Ascending aorta (tissue), 2 donors: Measurements from ENCODE around the gene SLFN5. TPM values are rescaled to one million over a fixed set of nuclear protein-coding genes. Genes with fewer than 3 reads are reported as not detected.
"Not testable (repeated sequence)": the region's sequence is repeated elsewhere in the genome, so short reads cannot be mapped to it uniquely, and the experiment has no call there.

ENCODE experiments used
- DNase-seq, 2 donors: peaks; one replicate each; pipeline ENCODE4 v3.0.0-alpha.2; 2019; ENCODE audit warnings: low spot score in 2 of 2
- H3K27ac ChIP-seq, 2 donors: fragments of 200-600 bp; sonication (generic); one replicate each; pipeline ENCODE4 v1.5.1; 2016 to 2017; ENCODE audit warnings: mild to moderate bottlenecking in 1 of 2
- H3K27me3 ChIP-seq: fragments of 200-600 bp; sonication (generic); one replicate; pipeline ENCODE4 v1.5.1; 2017
- H3K36me3 ChIP-seq, 2 donors: fragments of 200-600 bp; sonication (generic); one replicate each; pipeline ENCODE4 v1.5.1; 2016
- H3K4me1 ChIP-seq, 2 donors: fragments of 200-600 bp; sonication (generic); one replicate each; pipeline ENCODE4 v1.5.1; 2016 to 2017; ENCODE audit warnings: mild to moderate bottlenecking in 1 of 2
- H3K4me3 ChIP-seq, 2 donors: fragments of 200-600 bp; sonication (generic); one replicate each; pipeline ENCODE4 v1.5.1; 2016 to 2017; ENCODE audit warnings: mild to moderate bottlenecking in 1 of 2
- H3K9me3 ChIP-seq, 2 donors: fragments of 200-600 bp; sonication (generic); one replicate each; pipeline ENCODE4 v1.5.1; 2016
- CTCF ChIP-seq, 3 experiments: fragments of 200-600 bp in 2 of 3; fragments of 450-650 bp in 1 of 3; sonication (generic) in 2 of 3; IDR thresholded peaks; one replicate each; pipeline ENCODE4 v1.5.1; 2016 to 2019; ENCODE audit warnings: antibody characterized with exemption in 3 of 3, mild to moderate bottlenecking in 1 of 3, moderate library complexity in 1 of 3
- intact Hi-C: fragments of 100-400 bp; cut with DNase I; formaldehyde crosslinking; loops from one replicate; pipeline ENCODE4 v1.15.1; 2023
- total RNA-seq: library from RNA; depleted of rRNA; stranded (reverse); fragments of >200 nt; gene quantifications from one replicate; pipeline ENCODE4 v1.1.0, GENCODE V29; 2016

SLFN5 gene
- total RNA-seq, 1 donor from 2014 or later: 13.0 TPM

DNA sequence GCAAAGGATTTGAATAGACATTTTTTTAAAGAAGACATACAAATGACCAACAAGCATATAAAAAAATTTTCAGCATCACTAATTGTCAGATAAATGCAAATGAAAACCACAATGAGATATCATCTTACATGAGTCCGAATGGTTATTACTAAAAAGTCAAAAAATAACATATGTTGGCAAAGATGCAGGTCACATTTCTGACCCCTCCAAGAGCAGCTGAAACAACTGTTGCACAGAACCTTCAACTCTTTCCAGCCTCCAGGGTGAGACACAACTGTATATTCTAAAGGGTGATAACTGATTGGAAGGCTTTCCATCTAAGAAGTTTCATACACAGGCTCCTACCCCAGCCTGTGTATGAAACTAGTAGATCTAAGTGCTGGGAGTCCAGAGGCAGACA is 51.9 kb downstream of the SLFN5 start:
- Histone ChIP-seq H3K4me3 (no peak overlapping the region), H3K27me3 (no peaks in the 10 kb centered on the region), H3K4me1 (no peaks in the 10 kb centered on the region), H3K36me3 (no peaks in the 10 kb centered on the region), H3K27ac (no peak overlapping the region), H3K9me3 (no peaks in the 10 kb centered on the region)
- no peak for TF ChIP-seq CTCF (IDR thresholded peaks at IDR 0.05)
- no peak for DNase-seq
- intact Hi-C loops: no loop called here

DNA sequence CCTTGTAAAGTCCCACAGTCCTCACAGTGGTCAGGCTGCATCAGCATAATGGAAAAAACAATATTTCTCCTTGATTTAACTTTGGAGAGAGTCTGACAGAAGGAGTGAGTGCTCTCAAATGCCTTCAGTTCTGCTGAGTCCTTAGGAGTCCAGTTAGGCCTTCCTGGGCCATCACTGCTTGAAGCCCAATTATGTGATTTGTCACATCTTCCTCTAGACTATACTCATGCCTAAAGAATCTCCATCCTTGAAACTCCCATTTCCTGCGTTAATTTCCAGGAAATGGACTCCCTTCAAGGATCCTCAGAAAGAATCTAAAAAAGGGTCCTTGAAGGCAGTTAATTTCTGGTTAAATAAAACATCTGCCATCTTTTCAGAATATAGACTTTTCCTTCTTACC is 52.8 kb downstream of the SLFN5 start:
- Histone ChIP-seq H3K36me3 (no peaks in the 10 kb centered on the region), H3K4me3 (no peak overlapping the region), H3K9me3 (no peaks in the 10 kb centered on the region), H3K4me1 (no peaks in the 10 kb centered on the region), H3K27me3 (no peaks in the 10 kb centered on the region), H3K27ac (no peak overlapping the region)
- TF ChIP-seq CTCF (IDR thresholded peaks at IDR 0.05): no peak
- DNase-seq: no peak
- intact Hi-C loops: no loop called here

DNA sequence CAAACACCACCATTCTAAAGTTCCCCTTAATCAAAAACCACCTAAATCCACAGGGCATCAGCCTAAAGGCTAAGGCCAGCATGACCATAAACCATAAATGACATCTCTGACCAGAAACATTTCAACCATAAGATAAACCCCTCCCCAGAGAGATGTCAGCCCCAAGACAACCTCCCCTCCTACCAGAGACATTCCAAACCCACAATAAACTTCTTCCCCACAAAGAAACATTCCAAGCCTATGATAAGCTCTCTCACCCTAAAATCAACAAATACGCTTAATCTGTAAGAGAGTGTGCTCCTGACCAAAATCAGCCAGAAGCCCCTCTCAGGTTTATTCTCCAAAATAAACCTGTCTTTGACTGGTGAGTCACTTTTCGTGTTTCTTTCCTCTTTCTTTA is 54.8 kb downstream of the SLFN5 start:
- intact Hi-C loops: no loop called here
- no peaks in the 10 kb centered on the region for H3K36me3 ChIP-seq

GRCh38 chr17:35298639-35299038 is 55.8 kb downstream of the SLFN5 start:
- H3K9me3 ChIP-seq: peaks cover 0 to 5% of the 10 kb centered on the region in 2 donors
- DNase-seq: no peak
- no peak for TF ChIP-seq CTCF (IDR thresholded peaks at IDR 0.05)
- no peak overlapping the region for H3K4me3 ChIP-seq
- intact Hi-C loops: no loop called here
- H3K27ac ChIP-seq: no peak overlapping the region
- no peaks in the 10 kb centered on the region for H3K4me1 ChIP-seq
- no peaks in the 10 kb centered on the region for H3K36me3 ChIP-seq
- H3K27me3 ChIP-seq: no peaks in the 10 kb centered on the region

More for the DNA sequence above, 54.8 kb downstream of the SLFN5 start:
- no peaks in the 10 kb centered on the region for H3K9me3 ChIP-seq
- no peak for DNase-seq
- H3K27me3 ChIP-seq: no peaks in the 10 kb centered on the region
- H3K4me1 ChIP-seq: no peaks in the 10 kb centered on the region
- no peak overlapping the region for H3K27ac ChIP-seq
- no peak for TF ChIP-seq CTCF (IDR thresholded peaks at IDR 0.05)
- H3K4me3 ChIP-seq: no peak overlapping the region

GRCh38 chr17:35299135-35299534 is 56.3 kb downstream of the SLFN5 start:
- Histone ChIP-seq H3K4me3 (no peak overlapping the region), H3K27me3 (no peaks in the 10 kb centered on the region), H3K4me1 (no peaks in the 10 kb centered on the region), H3K9me3 (peaks cover 5% of the 10 kb centered on the region in 2 donors), H3K36me3 (no peaks in the 10 kb centered on the region), H3K27ac (no peak overlapping the region)
- intact Hi-C loops: no loop called here
- DNase-seq: no peak
- TF ChIP-seq CTCF (IDR thresholded peaks at IDR 0.05): no peak

DNA sequence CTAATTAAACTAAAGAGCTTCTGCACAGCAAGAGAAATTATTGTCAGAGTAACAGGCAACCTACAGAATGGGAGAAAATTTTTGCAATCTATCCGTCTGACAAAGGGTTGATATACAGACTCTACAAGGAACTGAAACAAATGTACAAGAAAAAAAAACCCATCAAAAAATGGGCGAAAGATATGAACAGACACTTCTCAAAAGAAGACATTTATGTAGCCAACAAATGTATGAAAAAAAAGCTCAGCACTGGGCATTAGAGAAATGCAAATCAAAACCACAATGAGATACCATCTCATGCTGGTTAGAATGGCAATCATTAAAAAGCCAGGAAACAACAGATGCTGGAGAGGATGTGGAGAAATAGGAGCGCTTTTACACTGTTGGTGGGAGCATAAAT is 66.5 kb downstream of the SLFN5 start:
- H3K27ac ChIP-seq, intact Hi-C loops, H3K9me3 ChIP-seq, H3K4me1 ChIP-seq, H3K4me3 ChIP-seq, H3K27me3 ChIP-seq, H3K36me3 ChIP-seq, DNase-seq: not testable (repeated sequence)
